ENCODE measurements around the gene HOXC6.

The HOXC6 gene

DNA sequence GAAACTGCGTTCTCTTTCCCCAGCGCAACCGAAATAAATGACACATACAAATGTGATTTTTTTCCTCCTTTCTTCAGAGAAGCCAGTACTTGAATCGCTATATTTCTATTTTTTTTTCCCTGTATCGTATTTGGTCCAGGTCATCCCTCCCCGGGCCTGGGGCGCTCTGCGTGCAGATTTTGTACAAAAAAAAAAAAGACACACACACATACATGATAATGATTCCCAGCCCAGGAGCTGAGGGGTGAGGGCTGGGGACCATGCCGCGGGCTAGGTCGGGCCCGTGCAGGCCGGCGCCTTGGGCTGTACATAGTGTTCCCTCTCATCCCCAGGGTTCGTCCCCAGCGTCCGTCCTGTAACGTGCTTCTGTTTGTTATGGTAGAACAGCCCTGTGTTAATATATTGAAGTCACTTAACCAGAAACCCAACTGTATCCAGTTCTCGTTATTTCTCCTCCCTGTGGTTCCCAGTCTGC, 25.3 kb upstream of the HOXC6 start:
- DNase-seq: no peak

DNA sequence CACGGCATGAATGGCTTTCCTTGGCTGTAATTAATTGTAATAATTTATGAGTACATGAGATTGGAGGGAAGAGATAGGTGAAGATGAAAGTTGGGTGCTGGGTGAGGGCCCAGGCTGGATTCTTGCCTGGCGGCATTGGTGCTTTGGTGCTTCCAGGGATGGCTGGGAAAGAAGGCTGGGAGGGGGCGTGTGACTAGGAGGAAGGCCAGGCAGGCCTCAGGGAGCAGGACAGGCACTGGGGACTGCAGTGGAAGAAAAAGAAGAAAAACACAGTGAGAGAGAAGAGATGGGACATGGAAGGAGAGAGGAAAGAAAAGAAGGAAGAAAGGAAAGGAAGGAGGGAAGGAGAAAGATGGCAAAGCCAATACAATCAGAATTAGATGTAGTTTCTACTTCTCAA, 24.6 kb upstream of the HOXC6 start:
- no peak for DNase-seq

DNA sequence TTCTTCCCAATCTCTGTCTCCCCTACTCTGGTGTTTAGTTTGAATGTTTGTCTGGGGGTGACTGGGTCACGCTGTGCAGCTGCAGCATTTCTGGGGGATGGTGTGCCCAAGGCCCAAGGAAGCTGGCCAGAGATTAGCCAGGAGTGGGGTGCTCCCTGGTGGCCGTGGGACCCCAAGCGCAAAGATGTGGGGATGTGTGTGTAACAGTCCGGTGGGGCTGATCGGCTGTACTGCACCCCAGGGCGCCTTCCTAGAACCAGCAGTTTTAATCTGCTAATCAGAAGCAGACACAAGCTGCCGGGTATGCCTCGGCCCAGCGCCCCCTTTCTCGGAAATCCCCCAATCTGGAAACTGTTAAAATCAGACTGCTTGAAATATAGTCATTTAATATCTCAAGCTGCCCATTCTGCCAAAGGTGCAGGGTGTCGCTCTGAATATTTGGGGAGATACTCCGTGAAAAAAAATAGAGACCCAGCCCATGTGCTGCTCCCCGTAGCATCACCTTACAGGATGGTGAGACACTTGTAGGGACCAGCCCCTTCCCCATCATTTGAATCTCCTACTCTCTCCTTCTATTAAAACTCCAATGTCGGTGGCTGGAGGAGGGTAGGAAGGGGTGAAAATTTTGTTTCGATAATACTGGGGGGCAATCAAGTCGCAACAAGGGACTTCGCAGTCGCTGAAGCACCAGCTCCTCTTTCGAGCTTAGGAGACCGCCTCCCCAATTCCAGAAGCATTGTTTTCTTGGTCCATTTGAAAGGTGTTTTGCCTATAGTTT, 24.0 kb upstream of the HOXC6 start:
- DNase-seq: no peak

DNA sequence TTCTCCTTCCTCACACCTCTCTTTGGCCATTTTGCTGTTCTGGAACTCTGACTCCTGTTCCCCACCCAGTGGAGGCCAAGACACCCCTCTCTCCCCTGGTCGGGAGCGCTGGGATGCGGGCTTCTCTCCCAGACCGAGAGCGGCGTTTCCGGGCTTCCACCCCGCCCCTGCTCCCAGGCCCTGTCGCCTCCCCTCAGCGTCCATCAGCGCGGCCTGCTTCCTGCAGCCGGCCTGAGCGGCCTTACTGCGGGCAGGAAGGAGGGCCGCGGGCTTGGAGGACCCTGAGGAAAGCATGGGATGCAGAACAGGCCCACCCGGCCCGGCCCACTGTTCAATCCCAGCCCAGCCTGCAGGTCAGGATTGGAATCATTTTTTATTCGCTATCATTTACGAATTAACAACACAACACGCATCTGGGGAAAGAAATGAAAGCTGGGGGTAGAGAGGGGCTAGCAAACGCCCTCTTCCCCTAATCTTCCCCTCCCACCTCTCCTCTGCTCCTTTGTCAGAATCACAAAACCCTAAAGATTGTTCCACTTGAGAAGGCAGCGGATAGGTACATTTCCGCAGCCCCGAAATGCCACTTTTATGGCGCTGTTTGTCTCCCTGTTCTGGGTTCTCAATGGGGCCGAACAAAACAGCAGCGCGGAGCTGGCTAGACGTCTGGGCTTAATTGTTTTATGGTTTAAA, 23.3 kb upstream of the HOXC6 start:
- DNase-seq: no peak

DNA sequence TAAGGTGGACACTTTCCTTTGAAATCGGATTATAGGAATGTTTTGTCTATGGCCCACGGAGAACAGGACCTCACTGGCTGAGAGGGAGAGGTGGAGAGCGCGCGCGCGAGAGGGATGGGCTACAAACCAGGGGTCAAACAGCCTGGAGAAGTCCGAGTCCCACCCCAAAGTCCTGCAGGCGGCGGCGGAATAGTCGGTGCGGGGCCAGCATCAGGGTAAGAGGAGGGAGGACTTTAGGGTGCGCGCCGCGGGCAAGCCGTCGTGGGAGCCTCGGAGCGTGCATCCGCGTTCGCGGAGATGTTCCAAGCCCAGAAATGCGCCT, 22.7 kb upstream of the HOXC6 start:
- DNase-seq: no peak

DNA sequence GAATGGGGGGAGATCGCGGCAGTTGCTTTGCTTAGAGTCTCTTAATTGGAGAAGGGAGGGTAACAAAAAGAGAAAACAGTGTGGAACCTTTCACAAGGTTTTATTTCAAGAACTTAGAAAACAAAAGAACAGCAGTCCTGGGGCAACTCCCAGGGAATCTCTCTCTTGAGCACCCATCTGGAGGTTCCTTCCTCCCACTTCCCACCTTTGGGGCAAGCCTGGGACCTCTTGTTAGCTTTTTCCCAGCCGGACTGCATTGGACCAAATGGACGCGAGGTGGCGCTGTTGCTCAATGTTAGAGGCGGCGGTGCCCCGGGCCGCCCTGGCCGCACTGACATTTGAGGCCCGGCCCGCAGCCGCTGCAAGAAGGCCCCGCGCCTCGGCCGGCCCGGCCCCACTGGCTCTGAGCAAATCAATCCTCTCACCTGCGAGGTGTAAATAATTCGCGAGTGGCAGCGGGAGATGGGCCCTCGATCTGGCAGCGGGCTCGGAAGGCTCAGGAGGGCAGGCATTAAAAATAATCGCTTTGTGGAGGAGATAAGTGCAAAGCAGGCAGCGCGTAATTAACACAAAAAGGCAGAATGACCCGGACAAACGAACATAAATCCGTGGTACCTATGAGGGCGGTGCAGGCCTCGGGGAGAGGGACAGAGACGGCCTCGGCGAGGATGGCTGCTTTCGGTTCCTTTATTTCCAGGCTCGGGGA, 22.2 kb upstream of the HOXC6 start:
- DNase-seq: peak; percentile 81

DNA sequence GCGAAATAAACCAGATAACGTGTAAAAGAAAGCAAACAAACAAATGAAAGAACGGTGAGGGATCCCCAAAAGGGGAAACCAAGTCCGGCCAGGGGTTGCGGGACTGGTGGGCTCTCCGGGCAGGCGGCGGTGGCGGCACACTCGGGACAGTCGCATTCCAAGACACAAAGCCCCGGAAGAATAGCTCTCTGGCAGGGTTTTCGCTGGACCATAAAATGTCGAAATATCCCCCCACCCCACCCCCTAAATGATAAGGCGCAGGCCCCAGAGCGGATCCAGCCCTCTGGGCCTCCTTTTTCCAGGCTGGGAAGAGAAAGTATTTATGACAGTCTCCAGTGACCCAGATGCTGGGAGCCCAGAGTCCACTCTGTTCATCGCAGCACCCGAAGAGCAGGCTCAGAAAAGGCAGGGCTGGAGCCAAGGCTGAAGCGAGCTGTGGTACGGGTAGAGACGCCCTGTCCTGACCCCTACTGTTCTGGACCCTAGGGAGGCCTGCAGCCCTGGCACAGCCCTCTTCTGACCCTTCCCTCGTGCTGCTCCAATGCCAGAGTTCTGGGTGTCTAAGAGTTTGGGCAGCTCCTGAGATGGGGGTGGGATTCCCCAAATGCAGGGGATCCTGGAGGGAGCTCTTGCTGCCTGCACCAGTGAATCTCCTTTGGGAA, 21.6 kb upstream of the HOXC6 start:
- no peak for DNase-seq

DNA sequence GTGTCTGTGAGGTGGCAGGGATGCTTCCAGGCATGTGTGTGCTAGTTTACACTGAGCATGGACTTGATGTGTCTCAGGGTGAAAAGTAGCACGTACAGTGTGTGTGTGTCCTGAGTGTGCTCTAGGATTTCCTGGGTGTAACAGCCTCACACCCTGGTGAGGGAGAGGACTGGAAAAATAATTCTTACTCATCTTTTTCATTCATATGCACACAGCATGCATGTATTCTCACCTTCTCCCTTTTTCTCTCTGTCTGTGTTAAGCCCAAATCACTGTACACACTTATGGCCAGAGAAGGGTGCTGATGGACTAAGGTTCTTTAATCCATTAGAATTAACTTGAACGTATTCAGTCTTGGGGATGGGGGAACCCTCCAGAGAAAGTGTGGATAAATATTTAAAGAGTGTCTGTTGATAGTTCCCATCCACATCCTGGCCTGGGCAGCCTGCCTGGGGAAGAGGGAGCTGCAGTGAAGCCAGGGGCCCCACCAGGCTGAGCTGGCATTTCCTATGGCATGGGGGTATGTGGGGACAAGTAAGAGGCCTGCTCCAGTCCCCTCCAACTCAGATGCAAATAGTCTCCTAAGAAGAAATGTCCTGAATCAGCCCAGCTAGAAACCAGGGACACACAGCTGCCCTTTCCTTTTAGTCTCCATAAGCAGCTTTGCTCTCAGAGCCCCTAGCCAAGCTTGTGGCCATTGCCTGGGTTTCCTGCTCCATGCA, 20.5 kb upstream of the HOXC6 start:
- DNase-seq: no peak

DNA sequence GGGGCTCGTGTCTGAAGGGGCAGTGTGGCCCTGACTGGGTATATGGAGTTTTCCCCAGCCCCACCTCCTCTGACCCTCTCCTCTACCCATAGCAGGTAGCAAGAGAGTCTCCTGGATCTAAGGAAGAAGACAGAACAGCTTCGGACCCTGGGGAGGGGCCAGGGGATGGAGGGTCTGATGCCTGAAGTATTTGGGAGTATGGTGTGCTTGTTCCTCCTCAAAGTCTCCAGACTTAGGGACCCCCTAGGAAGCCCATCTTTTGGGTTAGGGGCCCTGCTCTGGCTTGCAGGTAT, 20.0 kb upstream of the HOXC6 start:
- DNase-seq: no peak

DNA sequence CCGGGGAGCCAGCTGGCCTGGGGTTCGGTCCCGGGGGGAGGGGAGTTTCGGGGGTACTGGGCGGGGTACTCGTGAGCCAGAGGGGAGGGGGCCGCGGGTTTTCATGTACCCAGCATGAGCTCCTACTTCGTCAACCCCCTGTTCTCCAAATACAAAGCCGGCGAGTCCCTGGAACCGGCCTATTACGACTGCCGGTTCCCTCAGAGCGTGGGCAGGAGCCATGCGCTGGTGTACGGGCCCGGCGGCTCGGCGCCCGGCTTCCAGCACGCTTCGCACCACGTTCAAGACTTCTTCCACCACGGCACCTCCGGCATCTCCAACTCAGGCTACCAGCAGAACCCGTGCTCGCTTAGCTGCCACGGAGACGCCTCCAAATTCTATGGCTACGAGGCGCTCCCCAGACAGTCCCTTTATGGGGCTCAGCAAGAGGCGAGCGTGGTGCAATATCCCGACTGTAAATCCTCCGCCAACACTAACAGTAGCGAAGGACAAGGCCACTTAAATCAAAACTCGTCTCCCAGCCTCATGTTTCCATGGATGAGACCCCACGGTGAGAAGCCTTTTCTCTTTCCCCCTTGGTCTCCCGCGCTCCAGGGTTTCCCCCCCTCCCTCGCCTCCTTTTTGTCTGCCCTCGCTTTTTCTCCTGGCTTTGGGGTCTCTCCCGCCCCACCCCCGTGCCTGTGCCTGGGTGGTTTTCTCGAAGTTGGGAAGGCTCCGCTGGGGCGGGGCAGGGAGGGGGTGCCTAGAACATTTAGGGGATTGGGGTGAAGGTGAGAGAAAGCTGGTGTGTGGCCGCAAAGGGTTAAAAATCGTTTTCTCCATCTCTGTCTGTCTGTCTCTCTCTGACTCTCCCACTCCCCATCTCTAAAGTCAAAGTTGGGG, 18.8 kb upstream of the HOXC6 start:
- DNase-seq: peak; percentile 44

DNA sequence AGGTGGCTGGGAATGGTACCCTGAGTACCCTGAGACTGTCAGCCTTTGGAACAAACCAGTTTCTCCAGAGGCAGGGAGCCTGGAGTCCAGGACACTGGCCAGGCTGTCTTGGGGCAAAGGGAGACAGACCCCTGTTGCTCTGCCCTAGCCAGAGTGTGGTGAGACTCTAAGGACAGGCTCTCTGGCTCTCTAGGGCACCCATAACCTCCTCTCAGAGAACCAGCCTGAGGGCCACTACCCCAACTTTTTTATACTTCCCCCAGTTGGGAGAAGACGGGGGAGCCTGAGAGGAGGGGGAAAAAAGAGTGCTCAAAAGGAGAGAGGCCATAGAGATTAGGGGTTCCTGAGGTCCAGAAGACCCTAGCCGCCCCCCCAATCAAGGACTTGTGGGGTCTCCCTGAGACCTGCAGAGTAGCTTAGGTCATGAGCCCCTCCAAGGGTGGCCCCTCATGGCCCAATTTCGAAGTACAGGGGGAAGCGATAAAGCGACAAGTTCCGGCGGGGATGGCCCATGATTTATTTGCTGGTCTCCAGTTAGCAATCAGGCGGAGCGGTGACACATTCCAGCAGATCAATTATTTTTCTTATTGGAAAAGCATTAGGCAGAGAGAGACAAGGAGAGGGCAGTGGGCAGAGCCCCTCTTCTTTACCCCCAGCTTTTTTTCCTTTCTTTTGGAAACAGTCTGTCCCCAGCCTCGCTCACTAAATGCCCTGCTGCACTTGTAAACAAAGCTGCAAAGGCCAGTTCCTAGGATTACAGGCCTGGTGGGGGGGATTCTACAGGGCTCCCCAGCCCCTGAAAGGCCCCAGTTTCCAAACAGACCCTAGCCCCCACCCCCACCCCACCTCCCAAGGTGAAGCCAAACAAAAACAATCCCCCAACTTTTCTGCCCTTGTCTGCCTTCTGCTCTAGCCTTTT, 17.9 kb upstream of the HOXC6 start:
- no peak for DNase-seq

DNA sequence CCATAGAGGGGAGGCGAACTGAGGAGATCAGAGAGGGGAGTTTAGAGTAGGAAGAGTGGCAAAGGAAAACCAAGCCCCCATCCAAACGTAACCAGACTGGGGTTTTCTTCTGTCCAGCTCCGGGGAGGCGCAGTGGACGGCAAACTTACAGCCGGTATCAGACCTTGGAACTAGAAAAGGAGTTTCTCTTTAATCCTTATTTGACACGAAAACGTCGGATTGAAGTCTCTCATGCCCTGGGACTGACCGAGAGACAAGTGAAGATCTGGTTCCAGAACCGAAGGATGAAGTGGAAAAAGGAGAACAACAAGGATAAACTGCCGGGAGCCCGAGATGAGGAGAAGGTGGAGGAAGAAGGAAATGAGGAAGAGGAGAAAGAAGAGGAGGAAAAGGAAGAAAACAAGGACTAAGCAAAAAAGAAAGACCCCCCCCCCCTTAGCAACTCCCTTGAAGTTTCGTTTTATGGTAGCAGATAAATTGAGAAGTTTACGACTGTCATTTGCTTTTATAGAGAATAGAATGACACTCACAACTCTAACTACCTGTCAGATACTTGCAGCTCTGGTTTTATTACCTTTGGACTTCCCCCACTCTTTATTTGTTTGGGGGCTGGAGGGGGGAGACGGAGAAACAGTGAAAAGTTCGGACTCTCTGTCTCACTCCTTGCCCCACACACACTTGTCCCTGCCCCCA, 17.1 kb upstream of the HOXC6 start:
- no peak for DNase-seq

DNA sequence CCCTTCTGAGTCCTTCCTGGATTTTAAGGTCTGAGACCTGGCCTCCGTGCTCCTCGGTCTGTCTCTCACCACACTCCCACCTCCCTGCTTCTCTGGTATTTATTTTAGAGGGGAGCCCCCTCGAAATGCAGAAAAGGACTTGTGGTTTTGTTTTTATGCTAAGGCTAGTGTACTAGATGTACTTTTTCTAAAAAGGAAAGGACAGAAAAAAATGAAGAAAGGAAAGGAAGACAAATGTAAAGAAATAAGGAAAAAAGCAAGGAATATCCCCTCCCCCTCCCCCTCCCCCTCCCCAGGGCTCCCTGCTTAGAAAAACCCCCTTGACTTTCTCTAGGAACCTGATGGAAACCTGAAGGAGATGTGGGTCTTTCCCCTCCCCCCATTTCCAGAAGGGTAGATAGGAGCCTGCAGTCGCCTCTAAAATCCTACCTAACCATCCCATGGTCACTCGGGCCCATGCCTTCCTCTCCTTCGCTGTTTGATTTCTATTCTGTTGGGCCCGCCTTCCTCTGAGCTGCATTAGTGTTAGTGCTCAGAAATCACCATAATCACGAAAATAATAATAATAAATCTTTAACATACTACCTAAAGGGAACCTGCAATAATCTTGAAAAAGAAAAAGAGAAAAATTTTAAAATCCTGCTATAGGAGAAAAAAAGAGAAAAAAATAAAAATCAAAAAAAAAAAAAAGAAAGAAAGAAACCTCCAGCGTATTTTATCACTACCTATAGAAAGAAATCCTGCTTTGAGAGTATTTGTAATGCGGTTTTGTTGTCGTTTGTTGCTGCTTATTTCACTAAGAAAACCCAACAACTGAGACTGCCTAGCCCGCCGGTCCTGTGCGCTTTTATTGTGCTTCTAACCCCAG, 16.3 kb upstream of the HOXC6 start:
- DNase-seq: no peak

DNA sequence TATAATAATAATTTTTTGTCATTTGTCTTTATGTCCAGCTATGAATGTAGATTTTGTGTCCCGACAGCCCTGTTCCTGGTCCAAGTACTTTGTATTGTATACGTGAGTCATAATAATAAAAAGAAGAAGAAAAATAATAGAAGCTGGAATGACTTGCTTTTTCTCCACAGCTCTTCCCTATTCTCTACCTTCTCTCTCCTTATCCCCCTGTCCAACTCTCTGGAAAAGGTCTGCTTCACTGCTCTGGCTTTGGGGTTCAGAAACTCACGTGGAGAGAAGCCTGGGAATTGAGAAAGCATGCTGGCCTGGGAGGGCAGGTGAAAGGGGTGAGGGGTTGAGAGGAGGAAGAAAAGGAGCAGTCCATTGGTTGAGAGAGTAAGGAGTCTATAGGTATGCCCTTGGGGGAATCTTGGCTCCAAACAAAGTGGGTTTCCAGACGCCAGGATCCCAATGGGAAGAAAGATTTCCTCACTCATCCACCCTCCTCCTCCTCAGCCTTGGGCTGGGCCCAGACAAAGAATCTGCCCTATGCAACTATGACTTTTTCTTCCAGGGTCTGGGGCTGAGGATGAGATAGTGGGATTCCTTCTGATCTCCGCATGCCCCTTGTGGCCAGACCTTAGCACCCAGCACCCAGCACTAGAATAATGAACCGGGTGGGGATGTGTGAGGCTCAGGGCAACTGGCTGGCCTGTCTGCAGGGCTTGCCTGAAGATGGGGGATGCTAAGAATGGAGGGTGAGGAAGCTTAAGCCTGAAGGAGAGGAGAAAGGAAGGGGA, 15.4 kb upstream of the HOXC6 start:
- no peak for DNase-seq

DNA sequence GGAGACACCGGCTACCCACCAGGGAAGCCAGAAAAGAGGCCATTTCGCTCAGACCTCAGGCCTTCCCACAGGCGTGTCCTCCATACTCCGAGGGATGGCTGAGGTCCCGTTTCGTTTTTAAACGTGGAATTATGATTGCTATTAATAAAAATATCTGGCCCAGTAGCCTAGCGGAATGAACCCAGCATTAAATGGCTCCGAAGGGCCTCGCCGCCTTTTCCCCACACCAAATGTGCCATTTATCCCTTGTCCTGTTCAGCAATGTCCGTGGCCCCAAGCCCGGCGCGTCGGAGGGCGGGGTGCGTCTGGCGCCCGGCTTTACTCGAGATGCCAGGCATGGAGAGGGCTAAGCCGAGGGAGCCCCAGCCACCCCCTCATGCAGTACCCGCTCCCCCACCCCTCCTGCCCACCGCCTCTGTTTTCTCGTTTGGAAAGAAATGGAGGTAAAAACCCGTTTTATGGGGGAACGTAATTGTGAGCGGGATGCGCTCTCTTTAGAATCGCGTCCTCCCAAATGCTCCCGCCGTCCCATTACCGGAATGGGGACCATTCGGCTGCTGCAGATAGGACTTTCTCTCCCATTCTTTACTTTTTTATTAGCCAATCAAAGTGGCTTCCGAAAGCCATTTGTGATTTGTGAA, 13.7 kb upstream of the HOXC6 start:
- DNase-seq: no peak

DNA sequence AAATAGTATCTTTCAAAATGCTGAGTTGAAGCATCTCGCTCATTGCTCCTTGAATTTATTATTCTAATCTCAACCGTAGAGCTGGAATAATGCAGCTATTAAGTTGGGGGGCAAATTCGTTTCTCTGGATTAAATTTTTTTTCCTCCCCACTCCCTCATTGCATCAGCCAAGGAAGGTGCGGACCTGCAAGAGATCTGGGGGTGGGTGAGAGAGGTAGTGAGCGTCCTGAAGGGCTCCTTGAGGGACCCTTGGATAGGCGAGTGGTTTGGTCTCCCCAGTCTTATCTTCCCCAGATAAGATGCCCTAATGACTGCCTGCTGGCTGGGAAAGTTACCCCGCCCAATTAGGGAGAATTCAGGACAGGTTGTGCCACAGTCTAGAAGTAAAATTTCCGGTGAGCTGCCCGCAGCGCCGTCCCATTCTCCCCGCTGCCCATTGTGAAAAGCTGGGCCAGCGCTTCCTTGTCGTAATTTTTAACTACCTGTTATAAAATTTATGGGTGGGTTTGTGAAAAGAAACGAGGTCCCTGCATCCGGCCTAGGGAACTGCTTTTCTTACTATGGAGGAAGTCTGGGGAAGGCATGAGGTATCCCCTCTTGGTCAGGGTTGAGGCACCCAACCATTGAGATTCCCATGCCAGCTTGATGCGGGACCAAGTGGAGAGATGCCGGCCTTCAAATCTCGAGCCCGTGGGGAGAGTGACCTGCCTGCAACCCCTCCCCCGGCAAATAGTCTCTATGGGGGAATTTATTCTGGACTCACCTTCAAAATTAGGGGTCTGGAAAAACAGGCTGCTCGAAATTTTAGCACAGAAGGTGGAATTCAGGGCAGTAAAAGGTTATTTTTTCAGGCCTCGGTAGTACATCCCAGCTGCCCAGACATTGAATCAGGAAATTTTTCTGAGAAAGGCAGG, 13.0 kb upstream of the HOXC6 start:
- DNase-seq: no peak

DNA sequence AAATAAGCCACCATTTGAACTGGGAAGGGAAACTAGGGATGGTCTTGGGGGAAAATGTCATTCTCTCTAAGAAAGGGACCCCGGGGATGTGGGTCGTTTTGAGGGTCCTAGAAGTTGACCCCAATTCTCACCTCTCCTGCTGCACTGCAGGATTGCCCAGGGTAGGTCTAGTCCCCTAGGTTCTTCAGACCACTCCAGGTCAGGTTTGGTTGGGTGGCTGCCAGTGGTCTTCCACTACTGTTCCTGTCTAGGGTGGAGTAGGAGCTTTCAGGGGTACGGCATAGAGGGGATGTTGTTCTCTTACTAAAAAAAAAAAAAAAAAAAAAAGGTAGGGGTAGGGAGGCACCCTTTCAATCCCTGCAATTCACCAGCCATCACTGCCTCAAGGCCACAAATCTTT, 12.2 kb upstream of the HOXC6 start:
- DNase-seq: no peak
